GOT3 (cell line): ENCODE results near the gene SORBS2.
"Not testable (repeated sequence)": the region's sequence is repeated elsewhere in the genome, so short reads cannot be mapped to it uniquely, and the experiment has no call there.

ENCODE experiments used
- DNase-seq: peaks from one replicate; lab custom pipeline; 2025; ENCODE audit warnings: mixed read lengths; lab: John Stamatoyannopoulos, UW

The SORBS2 gene

GRCh38 chr4:185585211-185585610, 226.8 kb downstream of the SORBS2 start:
- no peak for DNase-seq

GRCh38 chr4:185583813-185584212, 228.2 kb downstream of the SORBS2 start:
- DNase-seq = no peak

- DNase-seq = no peak
Measured at GRCh38 chr4:185582651-185583400, 229.2 kb downstream of the SORBS2 start.

DNA sequence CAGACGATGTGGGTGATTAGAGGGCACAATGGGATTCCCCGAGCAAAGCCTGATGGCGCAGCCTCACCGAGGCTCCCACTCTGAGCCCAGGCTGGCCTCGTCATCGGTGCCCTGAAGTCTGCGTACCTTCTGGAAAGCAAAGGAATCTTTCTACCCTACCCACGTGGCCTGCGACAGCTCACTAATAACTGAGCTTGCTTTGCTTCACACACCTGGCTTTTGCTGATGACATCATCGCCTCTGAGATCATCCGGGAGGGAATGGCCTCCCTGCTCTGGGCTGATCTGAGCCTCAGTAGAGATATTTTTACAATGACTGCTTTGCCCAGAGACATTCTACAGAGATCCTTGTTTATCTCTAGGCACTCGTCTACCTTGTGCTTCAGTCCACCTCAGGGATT, 231.3 kb downstream of the SORBS2 start:
- DNase-seq = no peak

DNA sequence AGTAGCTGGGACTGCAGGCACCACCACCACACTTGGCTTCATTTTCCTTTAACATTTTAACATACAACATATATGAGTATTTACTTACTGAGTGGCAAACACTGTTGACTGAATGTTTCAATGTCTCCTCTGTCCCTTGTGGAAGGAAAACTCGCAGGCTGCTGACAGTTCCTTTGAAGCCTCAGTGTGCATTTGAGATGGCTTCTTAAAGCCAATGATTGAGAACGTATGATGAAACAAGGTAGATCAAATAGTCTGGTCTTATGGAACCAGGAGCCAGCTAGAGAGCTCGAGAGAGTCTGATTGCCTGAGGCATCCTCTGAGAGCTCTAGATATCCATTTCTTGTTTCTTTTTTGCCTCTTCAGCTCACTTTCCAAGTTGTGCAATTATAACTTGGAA, 233.7 kb downstream of the SORBS2 start:
- no peak for DNase-seq

DNA sequence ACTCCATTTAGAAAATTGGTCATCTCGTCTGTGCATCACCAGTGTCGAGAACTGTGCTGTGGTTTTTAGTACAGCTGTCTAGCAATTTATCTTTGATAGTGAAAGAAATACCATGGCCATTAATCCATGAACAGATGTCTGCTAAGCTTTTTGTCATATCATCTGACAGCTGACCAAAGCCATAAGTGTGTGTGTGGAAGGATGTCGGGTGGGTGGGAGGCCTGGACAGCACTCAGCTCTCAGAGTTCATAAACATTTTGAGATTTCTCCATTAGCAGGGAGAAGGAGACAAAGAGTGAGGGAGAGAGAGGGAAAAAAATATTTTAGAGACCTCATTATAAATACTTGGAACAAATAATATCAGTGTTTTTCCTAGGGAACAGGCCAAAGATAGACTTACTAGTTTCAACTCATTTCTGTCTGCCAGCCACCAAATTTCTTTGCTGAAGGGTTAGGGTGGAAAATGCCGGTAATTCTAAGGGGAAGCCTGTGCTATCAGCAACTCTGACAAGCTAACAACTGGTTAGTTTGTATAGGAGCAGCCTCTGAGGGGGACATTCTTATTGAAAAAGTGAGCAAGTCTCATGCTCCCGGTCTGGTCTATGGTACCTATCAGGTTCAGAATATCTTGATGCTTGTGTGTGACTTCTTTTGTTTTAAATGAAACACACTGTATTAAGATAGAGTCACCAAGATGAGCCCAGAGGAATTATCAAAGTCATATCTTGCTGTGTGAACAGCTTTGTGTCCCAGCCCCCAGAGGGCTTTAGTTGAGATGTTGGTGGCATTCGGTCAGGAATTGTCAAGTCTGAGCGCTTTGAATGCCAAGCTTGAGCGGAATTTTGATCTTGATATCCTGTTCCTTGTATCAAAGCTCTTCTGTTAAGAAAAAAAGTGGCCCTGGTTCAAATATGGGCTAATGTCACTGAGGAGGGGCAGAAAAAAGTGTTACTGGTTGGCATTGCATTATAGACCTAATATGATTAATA, 234.7 kb downstream of the SORBS2 start:
- DNase-seq = no peak

DNA sequence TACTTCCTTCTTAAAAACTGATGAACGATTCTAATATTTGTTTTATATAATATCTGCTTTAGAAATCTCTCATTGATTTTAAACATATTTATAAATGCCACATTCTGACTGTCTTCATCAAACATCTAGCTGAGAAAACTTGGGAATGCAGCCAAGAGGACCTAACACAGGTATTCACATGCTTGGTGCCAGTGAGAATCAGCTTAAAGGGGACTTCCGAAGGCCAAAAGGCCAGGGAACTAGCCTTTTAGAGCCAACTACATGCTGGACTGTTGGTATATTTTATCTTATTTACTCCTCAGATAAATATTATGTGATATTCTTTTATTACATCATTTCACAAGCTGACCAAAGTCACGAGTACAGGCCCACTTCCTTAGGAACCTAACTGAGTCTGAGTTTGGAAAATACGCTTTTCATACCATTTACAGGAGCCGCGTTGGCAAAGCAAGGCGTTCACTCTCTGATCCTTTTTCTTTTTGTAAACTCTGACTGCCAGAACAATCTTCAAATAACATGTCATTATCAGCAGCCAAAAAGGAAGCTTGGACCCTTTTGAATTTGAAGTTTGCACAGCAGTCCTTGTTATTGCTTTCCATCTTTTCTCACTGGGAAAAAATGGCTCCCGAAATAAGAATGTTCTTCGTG, 235.6 kb downstream of the SORBS2 start:
- no peak for DNase-seq

DNA sequence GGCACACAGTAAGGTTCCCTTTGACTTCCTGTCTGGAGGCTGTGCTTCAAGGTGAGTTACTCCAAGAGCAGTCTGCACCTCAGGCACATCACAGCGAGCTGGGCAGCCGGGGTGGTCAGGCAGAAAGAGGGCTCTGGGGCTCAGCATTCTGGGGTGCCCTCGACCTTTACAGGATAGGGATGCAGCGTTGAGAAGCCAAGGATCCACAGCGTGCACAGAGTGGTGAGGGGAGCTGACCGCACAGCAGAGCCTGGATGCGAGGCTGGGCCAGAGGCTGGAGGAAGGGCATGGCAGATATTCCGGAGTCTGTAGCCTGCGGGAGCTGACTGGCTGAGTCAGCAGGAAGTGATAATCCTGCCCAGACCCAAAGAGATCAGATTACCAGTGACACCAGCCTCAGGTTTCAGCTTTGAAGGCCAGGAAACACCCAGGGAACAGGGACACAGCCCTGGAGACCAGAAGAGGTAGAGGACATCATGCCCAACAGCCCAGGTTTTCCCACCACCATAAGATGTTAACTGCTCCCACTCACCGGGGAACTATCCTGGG, 238.3 kb downstream of the SORBS2 start:
- DNase-seq = no peak

- no peak for DNase-seq
Measured at GRCh38 chr4:185570727-185571126, 241.3 kb downstream of the SORBS2 start.

DNA sequence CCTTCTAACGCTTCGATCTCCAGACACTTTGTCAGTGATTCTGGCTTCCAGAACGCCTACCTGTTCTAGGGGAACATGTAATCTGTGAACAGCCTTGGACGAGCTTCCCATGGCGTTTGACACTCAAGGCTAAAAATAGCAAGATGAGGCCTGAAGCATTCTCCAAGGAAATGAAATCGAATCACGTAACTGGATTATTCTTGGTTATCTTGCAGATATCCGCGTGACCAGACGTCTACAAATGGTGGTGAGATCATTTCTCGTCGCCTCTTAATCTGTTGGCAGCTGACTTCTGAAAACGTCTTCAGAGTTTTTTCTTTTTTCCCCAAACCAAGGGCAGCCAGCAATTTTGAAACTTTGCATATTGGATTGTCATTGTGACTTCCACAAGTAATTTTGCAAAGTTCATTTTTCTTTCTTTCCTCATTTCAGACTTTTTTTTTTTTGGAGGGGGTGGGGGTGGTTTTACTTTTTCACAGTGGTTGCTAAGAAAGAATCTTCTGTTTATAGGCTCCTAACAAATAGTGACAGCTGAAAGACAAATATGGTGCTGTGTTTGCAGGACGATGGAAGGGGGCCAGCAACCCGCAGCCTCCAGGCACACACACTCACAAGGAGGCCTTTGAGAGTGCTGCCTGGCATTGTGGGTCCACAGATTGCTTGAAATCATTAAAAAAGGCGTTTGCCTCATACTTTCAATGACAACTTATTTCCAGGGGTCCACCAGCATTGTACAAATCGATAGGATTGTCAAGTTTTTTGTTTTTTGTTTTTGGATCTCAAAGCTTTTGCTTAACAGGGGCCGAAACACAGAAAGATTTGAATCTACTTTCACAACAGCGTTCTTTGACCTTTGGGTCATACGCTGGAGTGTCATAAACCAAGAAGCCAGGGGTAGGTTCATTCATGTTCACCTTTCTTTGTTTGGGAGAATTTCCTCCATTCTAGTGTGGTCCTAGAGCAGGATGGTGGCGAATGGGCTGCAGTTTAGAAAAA, 244.3 kb downstream of the SORBS2 start:
- DNase-seq = no peak

DNA sequence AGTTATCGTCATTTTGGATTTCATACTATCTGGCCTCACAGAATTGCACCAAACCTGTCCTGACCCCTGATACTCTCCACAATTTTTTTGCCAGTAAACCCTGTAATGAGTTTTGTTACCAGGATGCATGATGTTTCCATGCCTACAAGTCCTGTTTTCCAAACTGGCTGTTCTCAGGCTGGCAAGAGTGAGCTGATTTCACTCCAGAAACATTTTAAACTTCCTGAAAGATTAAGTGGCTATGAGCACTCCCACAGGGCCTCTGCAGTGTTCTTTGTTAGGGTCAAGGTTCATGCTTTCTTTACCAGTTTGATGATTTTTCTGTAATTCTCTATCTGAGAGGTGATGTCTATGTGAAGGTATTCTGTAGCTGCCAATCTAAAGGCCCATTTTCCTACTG, 245.0 kb downstream of the SORBS2 start:
- DNase-seq = no peak

DNA sequence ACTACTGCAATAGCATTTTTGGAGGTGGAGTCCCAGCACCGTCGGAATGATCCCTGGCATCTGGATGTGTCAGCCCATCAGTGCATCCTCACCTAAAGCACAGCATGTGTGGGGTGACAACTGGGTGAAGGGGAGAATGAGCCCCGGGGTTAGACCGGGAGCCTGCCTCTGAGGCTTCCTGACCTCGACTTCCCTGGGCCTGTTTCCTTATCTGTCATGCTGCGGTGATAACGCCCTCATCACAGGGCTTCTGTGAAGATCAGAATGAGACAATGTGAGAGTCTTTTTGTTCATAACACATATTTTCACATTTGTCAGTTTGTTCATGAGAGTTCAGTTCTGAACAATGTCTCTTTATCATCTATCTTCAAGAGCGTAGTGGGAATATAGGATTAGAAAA, 245.6 kb downstream of the SORBS2 start:
- DNase-seq = no peak

GRCh38 chr4:185565696-185566095, 246.3 kb downstream of the SORBS2 start:
- no peak for DNase-seq

- DNase-seq = no peak
Measured at GRCh38 chr4:185564349-185564748, 247.6 kb downstream of the SORBS2 start.

GRCh38 chr4:185562531-185562930, 249.5 kb downstream of the SORBS2 start:
- DNase-seq = no peak

- DNase-seq = no peak
Measured at GRCh38 chr4:185560316-185560715, 251.7 kb downstream of the SORBS2 start.

GRCh38 chr4:185559915-185560281, 252.1 kb downstream of the SORBS2 start:
- no peak for DNase-seq

GRCh38 chr4:185559251-185559914, 252.6 kb downstream of the SORBS2 start:
- not testable (repeated sequence) for DNase-seq

DNA sequence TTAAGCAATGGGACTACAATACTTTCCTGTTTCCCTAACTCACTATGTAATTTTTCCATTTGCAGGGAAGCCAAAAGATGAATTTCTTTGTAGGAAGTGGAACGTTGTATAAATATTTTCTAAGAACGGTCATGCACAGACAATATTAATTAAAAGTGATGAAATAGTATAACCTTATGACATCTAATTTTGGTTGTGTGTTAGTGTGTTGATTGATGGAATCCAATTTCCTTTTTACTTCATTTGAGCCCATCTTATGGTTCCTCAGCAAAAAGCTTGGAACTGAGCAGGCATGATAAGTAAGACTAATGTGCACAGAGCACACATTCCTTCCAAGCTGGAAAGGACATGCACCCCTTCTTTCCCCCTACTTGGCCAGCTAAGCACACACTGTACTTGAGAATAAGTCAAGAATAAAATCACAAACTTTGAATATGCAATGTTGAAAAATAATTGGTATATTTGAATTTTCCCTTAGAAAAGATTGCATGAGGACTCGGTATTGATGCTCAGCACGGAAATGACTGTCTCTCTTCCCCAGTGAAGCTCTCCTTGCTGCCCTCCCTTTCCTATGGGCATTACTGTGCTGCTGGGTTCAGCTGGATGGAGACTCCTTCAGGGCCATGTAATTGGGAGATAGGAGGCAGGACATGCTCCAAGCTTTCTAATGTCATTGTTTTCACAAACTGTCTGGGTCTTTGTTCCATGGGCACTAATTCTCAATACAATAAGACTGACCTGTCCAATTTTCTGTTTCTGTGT, 257.4 kb downstream of the SORBS2 start:
- no peak for DNase-seq

- DNase-seq = no peak
Measured at GRCh38 chr4:185552254-185552653, 259.7 kb downstream of the SORBS2 start.
